ENCODE measurements around the gene COX4I2.

Gene COX4I2

DNA sequence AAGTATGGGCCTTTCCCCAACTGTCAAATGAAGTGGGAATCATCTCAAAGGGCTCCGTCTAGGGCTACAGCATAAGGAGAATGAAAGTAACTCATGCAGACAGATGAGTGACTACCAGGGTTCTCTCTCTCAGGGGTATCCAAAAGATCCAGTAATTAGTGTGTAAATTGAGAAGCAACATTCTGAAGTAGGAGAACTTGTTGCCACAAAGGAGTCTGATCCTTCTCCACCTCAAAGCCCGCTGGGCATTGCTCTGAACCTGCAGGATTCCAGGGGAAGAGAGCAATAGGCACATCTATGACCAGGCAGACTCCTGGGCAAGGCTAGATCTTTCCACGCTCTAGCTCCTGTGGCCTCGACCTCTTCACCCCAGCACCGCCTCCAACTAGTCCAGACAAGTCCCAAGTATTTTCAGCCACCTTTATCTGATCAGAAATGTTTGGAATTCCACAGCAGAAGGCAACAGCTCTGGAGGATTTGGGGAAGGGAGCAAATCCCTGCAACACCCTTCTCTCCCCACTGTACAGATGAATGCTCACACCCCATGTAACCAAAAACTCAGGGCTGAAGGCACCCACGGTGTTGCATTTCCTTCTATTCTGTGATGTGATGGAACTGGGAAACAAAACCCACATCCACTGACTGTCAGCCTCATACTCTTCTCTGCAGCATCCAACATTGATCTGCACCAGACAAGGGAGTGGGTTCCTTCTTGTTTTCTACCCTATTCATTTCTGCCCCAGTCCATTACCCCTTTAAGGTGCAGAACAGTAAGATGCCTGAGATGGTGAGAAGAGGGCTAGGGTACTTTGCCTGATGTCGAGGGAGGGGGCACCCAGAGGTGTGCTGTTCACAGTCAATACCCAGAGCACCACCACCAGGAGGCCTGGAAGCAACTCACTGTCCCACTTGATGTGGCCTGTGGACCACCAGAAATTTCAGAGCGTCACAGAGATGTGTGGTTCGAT is 41.0 kb downstream of the COX4I2 start:
- ATAC-seq (ENCODE audit: insufficient read depth, low read depth) (no peak), DNase-seq (peak; percentile 55)
- Histone ChIP-seq H4K20me1 (ENCODE audit: insufficient read depth, low read length) (no peaks in the 10 kb centered on the region), H3K4me1 (ENCODE audit: insufficient read depth, low read length) (peaks cover 100% of the 10 kb centered on the region), H3K27ac (ENCODE audit: low read length) (peak overlapping the region; percentile 100), H3K79me2 (ENCODE audit: insufficient read depth, low read length) (peaks cover 89% of the 10 kb centered on the region), H3K9ac (ENCODE audit: low read depth, low read length) (peak overlapping the region; percentile 95), H3K9me3 (ENCODE audit: insufficient read depth, low read length, severe bottlenecking) (no peaks in the 10 kb centered on the region), H3K4me2 (ENCODE audit: insufficient read depth, low read length) (peak overlapping the region; percentile 80), H3K4me3 (ENCODE audit: low read depth in 1 of 2, low read length in 2 of 2) (peak overlapping the region in 1 of 2 experiments; percentile 29; a peak in 1 of 4 replicates), H2AFZ (ENCODE audit: low read depth, low read length) (no peak overlapping the region), H3K36me3 (ENCODE audit: insufficient read depth, low read length) (peaks cover 76% of the 10 kb centered on the region), H3K27me3 (ENCODE audit: insufficient read depth, low read length, poor library complexity) (no peaks in the 10 kb centered on the region)
- TF ChIP-seq CTCF (IDR thresholded peaks at IDR 0.05; ENCODE audit: borderline replicate concordance, extremely low read depth, low read length, poor library complexity, severe bottlenecking) (peak; percentile 43), EZH2 (IDR thresholded peaks at IDR 0.05; ENCODE audit: borderline replicate concordance, low read depth, low read length, severe bottlenecking) (no peak)

DNA sequence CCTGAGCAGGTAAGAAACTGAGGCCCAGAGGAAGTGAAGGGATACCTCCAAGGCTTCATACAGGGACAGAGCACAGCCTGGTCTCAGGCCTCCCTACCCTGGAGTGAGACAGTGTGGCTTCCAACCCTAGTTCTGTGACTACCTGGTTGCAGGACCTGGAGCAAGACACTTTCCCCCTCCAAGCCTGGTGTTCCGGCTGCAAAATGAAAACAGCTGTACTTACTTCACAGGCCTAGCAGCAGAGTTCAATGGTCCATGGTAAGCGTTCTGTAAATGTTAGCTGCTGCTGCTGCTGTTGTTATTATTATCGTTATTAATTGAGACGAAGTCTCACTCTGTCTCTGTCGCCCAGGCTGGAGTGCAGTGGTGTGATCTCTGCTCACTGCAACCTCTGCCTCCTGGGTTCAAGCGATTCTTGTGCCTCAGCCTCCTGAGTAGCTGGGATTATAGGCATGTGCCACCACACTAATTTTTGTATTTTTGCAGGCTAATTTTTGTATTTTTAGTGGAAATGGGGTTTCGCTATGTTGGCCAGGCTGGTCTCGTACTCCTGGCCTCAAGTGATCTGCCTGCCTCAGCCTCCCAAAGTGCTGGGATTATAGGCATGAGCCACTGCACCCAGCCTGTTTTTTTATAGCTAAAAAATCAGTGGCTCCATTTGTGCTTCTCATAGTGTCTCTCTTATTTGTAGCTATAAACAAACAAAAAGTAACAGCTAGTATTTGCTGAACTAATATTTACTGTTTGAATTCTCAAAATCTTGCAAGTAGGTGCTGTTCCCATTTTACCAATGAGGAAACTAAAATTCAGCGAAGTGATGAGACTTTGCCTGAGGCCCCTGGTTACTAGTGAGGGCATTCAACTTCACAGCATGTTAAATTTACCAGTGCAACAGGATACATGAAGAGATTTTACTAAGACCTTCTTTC is 41.9 kb downstream of the COX4I2 start:
- TF ChIP-seq EZH2 (IDR thresholded peaks at IDR 0.05; ENCODE audit: borderline replicate concordance, low read depth, low read length, severe bottlenecking) (no peak), CTCF (IDR thresholded peaks at IDR 0.05; ENCODE audit: borderline replicate concordance, extremely low read depth, low read length, poor library complexity, severe bottlenecking) (no peak)
- H4K20me1 ChIP-seq (ENCODE audit: insufficient read depth, low read length) = no peaks in the 10 kb centered on the region
- no peaks in the 10 kb centered on the region for H3K27me3 ChIP-seq (ENCODE audit: insufficient read depth, low read length, poor library complexity)
- H3K4me1 ChIP-seq (ENCODE audit: insufficient read depth, low read length) = peaks cover 100% of the 10 kb centered on the region
- ATAC-seq (ENCODE audit: insufficient read depth, low read depth) = no peak
- H3K9ac ChIP-seq (ENCODE audit: low read depth, low read length) = peak overlapping the region; percentile 95
- H2AFZ ChIP-seq (ENCODE audit: low read depth, low read length) = no peak overlapping the region
- peaks cover 74% of the 10 kb centered on the region for H3K36me3 ChIP-seq (ENCODE audit: insufficient read depth, low read length)
- H3K79me2 ChIP-seq (ENCODE audit: insufficient read depth, low read length) = peaks cover 89% of the 10 kb centered on the region
- peak overlapping the region; percentile 80 for H3K4me2 ChIP-seq (ENCODE audit: insufficient read depth, low read length)
- peak overlapping the region in 1 of 2 experiments; percentile 66; a peak in 1 of 4 replicates for H3K4me3 ChIP-seq (ENCODE audit: low read depth in 1 of 2, low read length in 2 of 2)
- peak overlapping the region; percentile 100 for H3K27ac ChIP-seq (ENCODE audit: low read length)
- no peaks in the 10 kb centered on the region for H3K9me3 ChIP-seq (ENCODE audit: insufficient read depth, low read length, severe bottlenecking)
- no peak for DNase-seq

- Histone ChIP-seq H3K9me3 (ENCODE audit: insufficient read depth, low read length, severe bottlenecking) (no peaks in the 10 kb centered on the region), H3K79me2 (ENCODE audit: insufficient read depth, low read length) (peaks cover 86% of the 10 kb centered on the region), H3K27ac (ENCODE audit: low read length) (peak overlapping the region; percentile 100), H3K4me1 (ENCODE audit: insufficient read depth, low read length) (peaks cover 98% of the 10 kb centered on the region), H3K27me3 (ENCODE audit: insufficient read depth, low read length, poor library complexity) (no peaks in the 10 kb centered on the region), H3K4me2 (ENCODE audit: insufficient read depth, low read length) (peak overlapping the region; percentile 80), H2AFZ (ENCODE audit: low read depth, low read length) (no peak overlapping the region), H3K4me3 (ENCODE audit: low read depth in 1 of 2, low read length in 2 of 2) (peak overlapping the region in 1 of 2 experiments; percentile 66; a peak in 2 of 4 replicates), H3K36me3 (ENCODE audit: insufficient read depth, low read length) (peaks cover 74% of the 10 kb centered on the region), H3K9ac (ENCODE audit: low read depth, low read length) (peak overlapping the region; percentile 95), H4K20me1 (ENCODE audit: insufficient read depth, low read length) (no peaks in the 10 kb centered on the region)
- peak; percentile 33 for DNase-seq
- no peak for TF ChIP-seq CTCF (IDR thresholded peaks at IDR 0.05; ENCODE audit: borderline replicate concordance, extremely low read depth, low read length, poor library complexity, severe bottlenecking)
- TF ChIP-seq EZH2 (IDR thresholded peaks at IDR 0.05; ENCODE audit: borderline replicate concordance, low read depth, low read length, severe bottlenecking) = no peak
- no peak for ATAC-seq (ENCODE audit: insufficient read depth, low read depth)
Measured at GRCh38 chr20:31680286-31681127, 42.8 kb downstream of the COX4I2 start.

Measured in DND-41 (cell line).